OCI-LY7 (cell line): ENCODE data around the gene URGCP.

Experiments
- CTCF ChIP-seq: fragments of 200-600 bp; sonication (generic); conservative IDR thresholded peaks from 2 replicates; pipeline ENCODE4 v1.5.1; 2014; ENCODE audit warnings: mild to moderate bottlenecking, antibody characterized with exemption, low read length, moderate library complexity, mixed read lengths
- EZH2phosphoT487 ChIP-seq: fragments of 200-600 bp; sonication (generic); IDR thresholded peaks from 2 replicates; pipeline ENCODE4 v1.6.1; 2018; ENCODE audit warnings: low read depth, borderline replicate concordance, mild to moderate bottlenecking, mixed run types, antibody characterized with exemption, low read length, moderate library complexity, mixed read lengths

- no peak for TF ChIP-seq CTCF
- TF ChIP-seq EZH2phosphoT487: no peak
Measured at GRCh38 chr7:43864126-43864525, 42.3 kb downstream of the URGCP start.
